Mucosa of descending colon (tissue), 3 donors: ENCODE measurements around the gene INPP5A. TPM values are rescaled to one million over a fixed set of nuclear protein-coding genes. Genes with fewer than 3 reads are reported as not detected.
A peak's percentile ranks its signal among the peaks of the same experiment; 100 is the strongest.

Experiments
- ATAC-seq: fragments of 200-7000 bp; cut with Tn5 transposase; one replicate; pipeline ENCODE4 v1.9.1; 2020; ENCODE audit warnings: mild to moderate bottlenecking, moderate library complexity
- DNase-seq, 3 donors: peaks; one replicate each; pipeline ENCODE4 v3.0.0-alpha.2; 2020
- H3K36me3 ChIP-seq: fragments of 200-600 bp; one replicate; pipeline ENCODE4 v1.8.0; 2021; ENCODE audit warnings: low read depth, mild to moderate bottlenecking
- H3K4me1 ChIP-seq: fragments of 200-600 bp; one replicate; pipeline ENCODE4 v1.8.0; 2021; ENCODE audit warnings: low read depth, mild to moderate bottlenecking
- H3K4me3 ChIP-seq: fragments of 200-600 bp; one replicate; pipeline ENCODE4 v1.8.0; 2021; ENCODE audit warnings: mild to moderate bottlenecking
- H3K9me3 ChIP-seq: fragments of 200-600 bp; one replicate; pipeline ENCODE4 v1.8.0; 2021; ENCODE audit warnings: mild to moderate bottlenecking
- CTCF ChIP-seq: fragments of 200-600 bp; IDR thresholded peaks from one replicate; pipeline ENCODE4 v1.8.0; 2022; ENCODE audit warnings: antibody characterized with exemption, mild to moderate bottlenecking
- intact Hi-C, 2 donors: fragments of 100-400 bp; cut with DNase I in 1 of 2; cut with micrococcal nuclease in 1 of 2; formaldehyde crosslinking; loops; one replicate each; pipeline versions ENCODE4 v1.11.0 to v1.11.1; 2022; cut with DNase I, micrococcal nuclease
- total RNA-seq, 3 donors: library from RNA; stranded (reverse); fragmentation: NEBNext Ultra II Directional in 2 of 3; extraction: Animal tissue kit (Norgen Biotek cat#: 25700) in 2 of 3; gene quantifications; one replicate each; pipeline versions ENCODE4 v1.2.1 to v1.2.4, GENCODE V29; 2021 to 2023
- donor health status: DM: no; HTN: no; CAD: no; lungs with moderate emphysema.
- donor health status: DM: no; HTN: no; CAD: no.
- donor health status: DM: no; HTN: yes; CAD: no.

Gene INPP5A
- total RNA-seq, 3 donors from 2014 or later: 31.7 to 92.8 (median 32.0) TPM

GRCh38 chr10:132546567-132547420 is 9.2 kb downstream of the INPP5A start:
- intact Hi-C loops: no loop called here
- Histone ChIP-seq H3K4me3 (no peak overlapping the region), H3K4me1 (peaks cover 3% of the 10 kb centered on the region), H3K36me3 (no peaks in the 10 kb centered on the region), H3K9me3 (no peaks in the 10 kb centered on the region)
- DNase-seq: peak in 2 of 3 donors; percentile 33 to 63
- no peak for TF ChIP-seq CTCF
- ATAC-seq: peak; percentile 32

GRCh38 chr10:132547421-132547861 is 9.9 kb downstream of the INPP5A start:
- H3K36me3 ChIP-seq: no peaks in the 10 kb centered on the region
- intact Hi-C loops: no loop called here
- peaks cover 3% of the 10 kb centered on the region for H3K4me1 ChIP-seq
- no peak for TF ChIP-seq CTCF
- ATAC-seq (peak; percentile 20), DNase-seq (peak in 2 of 3 donors; percentile 26 to 74)
- no peaks in the 10 kb centered on the region for H3K9me3 ChIP-seq
- no peak overlapping the region for H3K4me3 ChIP-seq

GRCh38 chr10:132548106-132548823 is 10.7 kb downstream of the INPP5A start:
- no peak for TF ChIP-seq CTCF
- no peak overlapping the region for H3K4me3 ChIP-seq
- DNase-seq: peak in 2 of 3 donors; percentile 21 to 51
- no peaks in the 10 kb centered on the region for H3K36me3 ChIP-seq
- peaks cover 3% of the 10 kb centered on the region for H3K4me1 ChIP-seq
- intact Hi-C loops: no loop called here
- no peak for ATAC-seq
- H3K9me3 ChIP-seq: no peaks in the 10 kb centered on the region

- ATAC-seq (no peak), DNase-seq (peak in 1 of 3 donors; percentile 45)
- intact Hi-C loops: no loop called here
- TF ChIP-seq CTCF: no peak
- H3K9me3 ChIP-seq: no peaks in the 10 kb centered on the region
- H3K4me3 ChIP-seq: no peak overlapping the region
- H3K4me1 ChIP-seq: peaks cover 3% of the 10 kb centered on the region
- no peaks in the 10 kb centered on the region for H3K36me3 ChIP-seq
These were observed 11.3 kb downstream of the INPP5A start for GRCh38 chr10:132548869-132549268.

GRCh38 chr10:132549371-132549770 is 11.8 kb downstream of the INPP5A start:
- Histone ChIP-seq H3K36me3 (no peaks in the 10 kb centered on the region), H3K4me3 (no peak overlapping the region), H3K4me1 (peaks cover 3% of the 10 kb centered on the region), H3K9me3 (no peaks in the 10 kb centered on the region)
- TF ChIP-seq CTCF: no peak
- ATAC-seq (no peak), DNase-seq (peak in 1 of 3 donors; percentile 52)
- intact Hi-C loops: no loop called here
